ENCODE measurements around the gene ELK1.

DNA sequence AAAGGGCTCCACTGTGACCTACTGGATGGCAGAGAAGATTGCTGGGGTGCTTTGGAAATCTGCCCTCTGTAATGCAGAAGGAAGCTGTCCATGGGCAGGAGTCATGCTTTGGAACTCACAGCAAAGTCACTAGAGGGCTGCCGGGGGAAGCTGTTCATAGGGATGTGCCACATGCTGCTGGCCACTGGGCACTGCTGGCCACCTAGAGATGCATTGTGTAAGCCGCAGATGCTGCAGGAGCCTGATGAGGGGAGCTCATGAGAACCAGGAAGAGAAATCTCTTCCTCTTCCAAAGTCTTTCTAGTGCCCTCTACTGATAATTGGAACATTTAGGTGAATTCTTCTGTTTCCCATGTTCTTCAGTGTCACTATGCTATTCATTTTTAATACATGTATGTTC lies 39.8 kb upstream of the ELK1 start:
- no peak for TF ChIP-seq POLR2A (IDR thresholded peaks at IDR 0.05)
- TF ChIP-seq, protein P1, sequence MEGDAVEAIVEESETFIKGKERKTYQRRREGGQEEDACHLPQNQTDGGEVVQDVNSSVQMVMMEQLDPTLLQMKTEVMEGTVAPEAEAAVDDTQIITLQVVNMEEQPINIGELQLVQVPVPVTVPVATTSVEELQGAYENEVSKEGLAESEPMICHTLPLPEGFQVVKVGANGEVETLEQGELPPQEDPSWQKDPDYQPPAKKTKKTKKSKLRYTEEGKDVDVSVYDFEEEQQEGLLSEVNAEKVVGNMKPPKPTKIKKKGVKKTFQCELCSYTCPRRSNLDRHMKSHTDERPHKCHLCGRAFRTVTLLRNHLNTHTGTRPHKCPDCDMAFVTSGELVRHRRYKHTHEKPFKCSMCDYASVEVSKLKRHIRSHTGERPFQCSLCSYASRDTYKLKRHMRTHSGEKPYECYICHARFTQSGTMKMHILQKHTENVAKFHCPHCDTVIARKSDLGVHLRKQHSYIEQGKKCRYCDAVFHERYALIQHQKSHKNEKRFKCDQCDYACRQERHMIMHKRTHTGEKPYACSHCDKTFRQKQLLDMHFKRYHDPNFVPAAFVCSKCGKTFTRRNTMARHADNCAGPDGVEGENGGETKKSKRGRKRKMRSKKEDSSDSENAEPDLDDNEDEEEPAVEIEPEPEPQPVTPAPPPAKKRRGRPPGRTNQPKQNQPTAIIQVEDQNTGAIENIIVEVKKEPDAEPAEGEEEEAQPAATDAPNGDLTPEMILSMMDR (IDR thresholded peaks at IDR 0.05): no peak
